GM21390 (cell line): ENCODE measurements around the gene SHMT2.

Source experiments
- ATAC-seq: cut with Tn5 transposase; IDR thresholded peaks from one replicate; pipeline ENCODE4 v1.9.1; 2021; ENCODE audit not compliant: unreplicated experiment

SHMT2 gene

GRCh38 chr12:57213763-57214397, 15.6 kb upstream of the SHMT2 start:
- no peak for ATAC-seq

- ATAC-seq, result no peak
These were observed 15.1 kb upstream of the SHMT2 start for GRCh38 chr12:57214398-57214781.

- ATAC-seq, result no peak
These were observed 14.4 kb upstream of the SHMT2 start for GRCh38 chr12:57215065-57215464.

- no peak for ATAC-seq
These were observed 13.9 kb upstream of the SHMT2 start for GRCh38 chr12:57215668-57216013.

- ATAC-seq, result no peak
These were observed 13.2 kb upstream of the SHMT2 start, which contains the start of gene NXPH4 for GRCh38 chr12:57216014-57216911. Gene NXPH4 (plus strand): TSS chr12:57216794. CDS start chr12:57216970, 176 bp downstream.

GRCh38 chr12:57216921-57217879, 12.3 kb upstream of the SHMT2 start:
- no peak for ATAC-seq

- ATAC-seq, result no peak
These were observed 11.3 kb upstream of the SHMT2 start for GRCh38 chr12:57218030-57218853.

GRCh38 chr12:57219205-57219992, 10.1 kb upstream of the SHMT2 start:
- ATAC-seq, result no peak

GRCh38 chr12:57219993-57220754, 9.3 kb upstream of the SHMT2 start:
- ATAC-seq, result no peak

GRCh38 chr12:57220770-57221168, 8.7 kb upstream of the SHMT2 start:
- no peak for ATAC-seq

- no peak for ATAC-seq
These were observed 8.2 kb upstream of the SHMT2 start for GRCh38 chr12:57221169-57221917.

GRCh38 chr12:57222286-57223190, 7.0 kb upstream of the SHMT2 start:
- ATAC-seq, result no peak

GRCh38 chr12:57223191-57224165, 6.0 kb upstream of the SHMT2 start:
- no peak for ATAC-seq

GRCh38 chr12:57224278-57224972, 5.1 kb upstream of the SHMT2 start:
- no peak for ATAC-seq

- no peak for ATAC-seq
These were observed 4.4 kb upstream of the SHMT2 start for GRCh38 chr12:57224973-57225679.
